GM12878 (cell line): ENCODE results near the gene NRXN3. TPM values are rescaled to one million over a fixed set of nuclear protein-coding genes. Genes with fewer than 3 reads are reported as not detected.

ENCODE experiments used
- ATF2 ChIP-seq: IDR thresholded peaks from 2 replicates; pipeline ENCODE4 v1.6.1; 2012; ENCODE audit warnings: low read length, inconsistent platforms
- ATF7 ChIP-seq: fragments of 450-650 bp; IDR thresholded peaks from 2 replicates; pipeline ENCODE4 v1.6.1; 2016; ENCODE audit warnings: low read depth, mild to moderate bottlenecking
- CTCF ChIP-seq, 3 experiments: IDR thresholded peaks in 2 of 3; conservative IDR thresholded peaks in 1 of 3; 2 replicates each; pipeline ENCODE4 v1.5.1; 2011; ENCODE audit warnings: low read depth in 3 of 3, low read length in 3 of 3, mild to moderate bottlenecking in 3 of 3, control low read depth in 2 of 3, moderate library complexity in 2 of 3, inconsistent platforms in 1 of 3, mixed read lengths in 1 of 3; ENCODE audit not compliant: control insufficient read depth in 2 of 3, insufficient read depth in 1 of 3; ENCODE audit errors: extremely low read depth in 1 of 3
- CUX1 ChIP-seq: IDR thresholded peaks from 2 replicates; pipeline ENCODE4 v1.6.1; 2012; ENCODE audit warnings: improper control_type of control experiment, low read depth, low read length; ENCODE audit not compliant: insufficient replicate concordance
- HDAC6 ChIP-seq: fragments of 200-600 bp; sonication (generic); IDR thresholded peaks from one replicate; pipeline ENCODE4 v1.8.0; 2017; ENCODE audit warnings: antibody characterized with exemption; ENCODE audit not compliant: unreplicated experiment
- KLF5 ChIP-seq: fragments of 450-650 bp; IDR thresholded peaks from 2 replicates; pipeline ENCODE4 v1.6.1; 2014; ENCODE audit warnings: mild to moderate bottlenecking; ENCODE audit not compliant: partially characterized antibody
- NFYA ChIP-seq: IDR thresholded peaks from 2 replicates; pipeline ENCODE4 v1.6.1; 2011; ENCODE audit warnings: low read depth, mild to moderate bottlenecking, low read length, improper control_type of control experiment, borderline replicate concordance
- NR2C2 ChIP-seq: IDR thresholded peaks from 2 replicates; pipeline ENCODE4 v1.6.1; 2011; ENCODE audit warnings: borderline replicate concordance, low read depth; ENCODE audit not compliant: control insufficient read depth, insufficient read length
- ZSCAN29 ChIP-seq: fragments of 450-650 bp; IDR thresholded peaks from 2 replicates; pipeline ENCODE4 v1.6.1; 2017; ENCODE audit warnings: mild to moderate bottlenecking, moderate library complexity
- polyA plus RNA-seq, 11 experiments: library from polyadenylated mRNA; depleted of rRNA in 4 of 11; unstranded in 6 of 11; stranded (reverse) in 5 of 11; fragments of >200 nt; fragmentation: Nextera tagmentation in 4 of 11; fragmentation: Illumina TruSeq in 1 of 11; extraction: Ambion mirVana in 4 of 11; extraction: Trizol in 1 of 11; gene quantifications; 1 replicate in 1 of 11; 2 replicates in 10 of 11; pipeline versions ENCODE4 v1.2.1 to v1.2.3, GENCODE V29; 2011 to 2016; ENCODE audit warnings: inconsistent platforms in 2 of 11, missing spikeins in 2 of 11, low read depth in 1 of 11
- total RNA-seq, 4 experiments: library from RNA; depleted of rRNA in 3 of 4; stranded (reverse); fragments of >200 nt in 3 of 4; fragmentation: Illumina TruSeq in 1 of 4; extraction: Trizol in 1 of 4; gene quantifications; 2 replicates each; pipeline versions ENCODE4 v1.2.1 to v1.2.3, GENCODE V29; 2013 to 2021

Gene NRXN3
- total and polyA plus RNA-seq, 10 of the 15 experiments (the other 5 are each of a cell fraction or from before 2014, with no cell fraction given), result 0.52 to 3.3 (median 1.4) TPM

- TF ChIP-seq KLF5, result no peak
- no peak for TF ChIP-seq ATF7
- TF ChIP-seq NR2C2, result no peak
- TF ChIP-seq NFYA, result no peak
- no peak for TF ChIP-seq HDAC6
- no peak for TF ChIP-seq ATF2
- TF ChIP-seq CTCF (IDR thresholded peaks at IDR 0.05 in 2 of 3, conservative IDR thresholded peaks at IDR 0.05 in 1 of 3; ENCODE audit: control insufficient read depth in 2 of 3, extremely low read depth in 1 of 3, insufficient read depth in 1 of 3, low read depth in 3 of 3, low read length in 3 of 3), result no peak
- TF ChIP-seq ZSCAN29, result no peak
- TF ChIP-seq CUX1, result no peak
These were observed 1572.0 kb downstream of the NRXN3 start (continued) for GRCh38 chr14:79742142-79742541.
